Neuron (in vitro differentiated cells): ENCODE measurements around the gene ZBTB44.

Experiments used
- H2AFZ ChIP-seq: one replicate; pipeline ENCODE4 v1.6.1; 2013; ENCODE audit warnings: low read depth, mild to moderate bottlenecking, inconsistent platforms, low read length, moderate library complexity
- H3K27me3 ChIP-seq: one replicate; pipeline ENCODE4 v1.6.1; 2013; ENCODE audit warnings: low read length; ENCODE audit not compliant: insufficient read depth
- H3K36me3 ChIP-seq: one replicate; pipeline ENCODE4 v1.6.1; 2013; ENCODE audit warnings: low read length; ENCODE audit not compliant: insufficient read depth
- H3K4me1 ChIP-seq: one replicate; pipeline ENCODE4 v1.6.1; 2013; ENCODE audit warnings: low read length; ENCODE audit not compliant: insufficient read depth
- H3K4me3 ChIP-seq: 2 replicates; pipeline ENCODE4 v1.5.1; 2013; ENCODE audit warnings: mild to moderate bottlenecking, low read length, moderate library complexity
- H3K9me3 ChIP-seq: one replicate; pipeline ENCODE4 v1.6.1; 2013; ENCODE audit warnings: low read length

ZBTB44 gene

DNA sequence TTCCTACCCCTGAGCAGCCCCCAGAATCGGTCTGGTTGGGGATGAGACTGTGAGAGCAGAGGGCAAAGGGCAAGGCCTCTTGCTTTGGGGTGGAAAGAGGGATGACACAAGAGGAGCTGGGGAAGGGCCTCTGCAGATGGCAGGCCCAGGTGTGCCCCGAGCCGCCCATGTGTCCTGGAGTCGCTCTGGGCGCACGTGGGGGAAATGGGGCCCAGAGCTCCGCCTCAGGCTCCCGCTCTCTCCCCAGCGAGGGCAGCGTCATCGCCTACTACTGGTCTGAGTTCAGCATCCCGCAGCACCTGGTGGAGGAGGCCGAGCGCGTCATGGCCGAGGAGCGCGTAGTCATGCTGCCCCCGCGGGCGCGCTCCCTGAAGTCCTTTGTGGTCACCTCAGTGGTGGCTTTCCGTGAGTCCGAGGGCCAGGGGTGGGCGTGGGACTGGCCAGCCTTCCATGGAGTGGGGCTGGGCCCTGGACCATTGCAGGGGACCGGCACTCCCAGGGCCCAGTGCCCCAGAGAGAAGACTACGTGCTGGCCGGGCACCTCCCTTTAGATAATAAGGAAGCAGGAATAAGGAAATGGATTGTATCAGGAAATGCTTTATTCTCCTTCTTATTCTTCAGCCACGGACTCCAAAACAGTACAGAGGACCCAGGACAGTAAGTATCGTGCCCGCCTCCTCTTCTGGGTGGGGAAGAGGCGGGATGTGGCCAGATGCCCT is 125.1 kb downstream of the ZBTB44 start:
- Histone ChIP-seq H3K4me3 (no peak overlapping the region), H3K4me1 (no peaks in the 10 kb centered on the region), H2AFZ (no peak overlapping the region), H3K36me3 (no peaks in the 10 kb centered on the region), H3K9me3 (no peaks in the 10 kb centered on the region), H3K27me3 (no peaks in the 10 kb centered on the region)

DNA sequence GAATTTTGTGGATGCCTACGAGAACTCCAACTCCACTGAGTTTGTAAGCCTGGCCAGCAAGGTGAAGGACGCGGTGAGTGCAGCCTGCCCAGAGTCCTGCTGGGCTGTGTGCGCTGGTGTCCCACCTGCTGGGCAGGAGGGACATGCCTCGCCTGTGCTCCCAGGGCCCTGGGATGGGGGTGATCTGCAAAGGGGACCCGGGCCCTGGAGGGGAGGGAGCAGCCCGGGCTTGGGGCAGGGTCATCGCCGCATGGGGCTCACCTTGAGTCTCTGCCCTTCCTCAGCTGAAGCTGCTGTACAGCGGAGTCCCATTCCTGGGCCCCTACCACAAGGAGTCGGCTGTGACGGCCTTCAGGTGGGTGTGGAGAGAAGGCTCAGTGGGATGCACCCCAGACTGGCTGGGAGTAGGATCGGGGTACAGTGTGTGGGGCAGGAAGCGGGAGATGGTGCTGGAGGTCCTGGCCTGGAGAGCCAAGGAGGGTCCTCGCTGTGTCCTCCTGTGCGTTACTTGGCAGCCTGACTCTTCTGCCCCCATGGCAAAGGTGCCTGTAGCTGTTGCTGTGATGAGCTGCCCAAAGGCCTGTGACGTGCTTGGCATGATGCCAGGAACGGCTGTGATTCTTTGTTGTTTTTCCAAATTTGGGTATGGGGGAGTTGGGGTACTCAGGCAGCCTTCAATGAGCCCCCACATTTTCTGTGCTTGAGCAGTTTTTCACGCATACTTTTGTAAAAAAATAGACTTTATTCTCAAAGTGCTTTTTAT is 126.0 kb downstream of the ZBTB44 start:
- H2AFZ ChIP-seq: no peak overlapping the region
- no peaks in the 10 kb centered on the region for H3K27me3 ChIP-seq
- H3K9me3 ChIP-seq: no peaks in the 10 kb centered on the region
- H3K4me3 ChIP-seq: no peak overlapping the region
- no peaks in the 10 kb centered on the region for H3K36me3 ChIP-seq
- H3K4me1 ChIP-seq: no peaks in the 10 kb centered on the region

- no peaks in the 10 kb centered on the region for H3K9me3 ChIP-seq
- no peaks in the 10 kb centered on the region for H3K4me1 ChIP-seq
- H3K36me3 ChIP-seq: no peaks in the 10 kb centered on the region
- no peak overlapping the region for H3K4me3 ChIP-seq
- H2AFZ ChIP-seq: no peak overlapping the region
- H3K27me3 ChIP-seq: no peaks in the 10 kb centered on the region
These were observed 126.7 kb downstream of the ZBTB44 start for GRCh38 chr11:130188047-130188446.

- H3K4me3 ChIP-seq: no peak overlapping the region
- H3K27me3 ChIP-seq: no peaks in the 10 kb centered on the region
- no peak overlapping the region for H2AFZ ChIP-seq
These were observed 127.6 kb downstream of the ZBTB44 start for GRCh38 chr11:130187096-130187495.

DNA sequence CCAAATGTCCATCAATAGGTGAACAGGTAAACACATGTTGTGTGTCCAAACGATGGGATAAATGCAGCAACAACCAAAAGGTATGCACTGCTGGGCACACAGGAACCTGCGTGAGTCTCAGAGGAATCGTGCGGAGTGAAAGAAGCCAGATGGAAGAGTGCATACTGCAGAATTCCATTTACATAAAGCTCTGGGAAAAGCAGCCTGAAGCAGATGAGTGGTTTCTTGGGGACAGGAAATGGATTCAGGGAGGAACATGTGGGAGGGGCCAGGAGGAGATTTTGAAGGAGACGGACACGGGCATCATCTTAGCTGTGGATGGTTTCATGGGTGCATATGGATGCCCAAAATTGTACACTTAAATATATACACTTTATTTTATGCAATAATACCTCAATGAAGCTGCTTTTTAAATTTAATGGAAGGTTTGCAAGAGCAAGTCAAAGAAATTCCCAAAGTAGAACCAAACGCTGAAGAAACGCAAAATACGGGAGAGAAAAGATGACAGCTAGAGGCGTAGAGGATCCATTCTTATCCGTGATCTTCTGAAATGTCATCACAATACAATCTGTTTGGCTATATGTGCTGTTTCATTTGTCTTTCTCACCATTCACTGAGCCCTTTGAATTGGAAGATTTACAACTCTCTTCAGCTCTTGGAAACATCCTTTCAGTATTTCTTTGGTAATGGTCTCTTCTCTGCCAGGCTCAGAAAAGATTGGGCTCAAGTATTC is 130.7 kb downstream of the ZBTB44 start:
- H3K27me3 ChIP-seq: no peaks in the 10 kb centered on the region
- H3K9me3 ChIP-seq: no peaks in the 10 kb centered on the region
- no peak overlapping the region for H3K4me3 ChIP-seq
- H3K36me3 ChIP-seq: no peaks in the 10 kb centered on the region
- H3K4me1 ChIP-seq: no peaks in the 10 kb centered on the region
- no peak overlapping the region for H2AFZ ChIP-seq

More at GRCh38 chr11:130187096-130187495, 127.6 kb downstream of the ZBTB44 start:
- Histone ChIP-seq H3K36me3 (no peaks in the 10 kb centered on the region), H3K4me1 (no peaks in the 10 kb centered on the region), H3K9me3 (no peaks in the 10 kb centered on the region)

DNA sequence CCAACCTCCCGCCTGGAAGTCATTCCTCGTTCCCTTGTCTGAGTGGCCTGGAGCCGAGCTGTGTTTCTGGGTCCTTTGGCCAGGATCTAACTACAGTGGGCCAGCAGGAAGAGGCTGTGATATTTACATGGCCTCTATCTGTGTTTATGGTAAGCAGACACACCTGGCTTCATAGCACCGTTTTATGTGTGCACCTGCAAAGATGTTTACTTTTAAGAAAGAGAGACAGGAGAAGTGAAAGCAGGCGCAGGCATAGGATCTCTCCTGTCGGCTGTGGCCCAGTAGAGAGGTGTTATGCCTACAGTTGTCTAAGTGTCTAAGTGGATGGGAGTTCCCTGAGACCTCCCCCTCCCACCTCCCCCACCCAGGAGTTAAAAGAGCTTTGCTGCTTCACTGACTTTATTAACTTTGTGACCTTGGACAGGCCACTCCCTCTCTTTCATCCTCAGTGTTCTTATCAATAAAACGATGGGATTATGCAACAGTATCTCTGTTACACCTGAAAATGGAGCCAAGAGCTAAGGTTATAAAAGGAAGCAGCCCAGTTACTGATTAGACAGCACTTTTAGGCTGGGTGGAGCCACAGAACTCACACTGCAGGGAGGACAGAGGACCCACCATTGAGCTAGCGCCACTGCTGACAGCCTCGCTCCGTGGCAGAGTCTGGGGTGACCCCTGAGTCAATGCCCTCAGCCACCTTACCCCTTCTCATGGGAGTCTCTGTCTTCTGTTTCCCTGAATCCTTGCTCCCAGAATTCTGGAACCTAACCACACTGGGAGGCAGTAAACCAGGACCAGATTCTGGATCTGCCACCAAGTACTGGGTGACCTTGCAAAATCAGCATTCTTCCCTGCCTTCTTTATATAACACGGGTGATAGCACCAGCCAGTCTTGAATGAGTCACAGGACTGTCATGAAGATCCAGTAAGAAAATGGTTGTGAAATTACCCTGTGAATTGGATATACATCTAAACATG is 133.1 kb downstream of the ZBTB44 start:
- no peaks in the 10 kb centered on the region for H3K27me3 ChIP-seq
- no peaks in the 10 kb centered on the region for H3K9me3 ChIP-seq
- no peaks in the 10 kb centered on the region for H3K4me1 ChIP-seq
- H3K36me3 ChIP-seq: no peaks in the 10 kb centered on the region
- H2AFZ ChIP-seq: no peak overlapping the region
- H3K4me3 ChIP-seq: no peak overlapping the region

GRCh38 chr11:130180896-130181294 is 133.8 kb downstream of the ZBTB44 start:
- Histone ChIP-seq H3K36me3 (no peaks in the 10 kb centered on the region), H2AFZ (no peak overlapping the region), H3K4me3 (no peak overlapping the region), H3K9me3 (no peaks in the 10 kb centered on the region), H3K4me1 (no peaks in the 10 kb centered on the region), H3K27me3 (no peaks in the 10 kb centered on the region)

DNA sequence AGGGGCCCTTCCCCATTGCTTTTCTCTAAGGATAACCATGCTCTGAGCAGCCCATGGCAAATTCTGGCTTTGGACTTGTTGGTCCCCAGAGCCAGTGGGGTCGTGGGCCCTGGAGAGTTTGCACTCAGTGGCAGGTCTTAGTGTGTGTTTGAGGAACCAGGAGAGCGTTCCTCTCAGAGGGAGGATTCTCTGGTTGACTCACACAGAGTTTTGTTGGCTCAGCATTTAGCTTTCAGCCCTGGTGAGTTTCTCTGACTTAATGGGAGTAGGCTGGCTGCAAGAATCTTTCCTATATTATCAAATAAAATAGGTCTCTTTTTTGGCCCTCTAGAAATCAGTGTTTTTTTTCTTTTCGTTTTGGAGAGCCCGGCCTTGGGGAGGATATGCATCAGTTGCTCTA is 134.2 kb downstream of the ZBTB44 start:
- no peak overlapping the region for H3K4me3 ChIP-seq
- H2AFZ ChIP-seq: no peak overlapping the region
- no peaks in the 10 kb centered on the region for H3K4me1 ChIP-seq
- H3K36me3 ChIP-seq: no peaks in the 10 kb centered on the region
- H3K27me3 ChIP-seq: no peaks in the 10 kb centered on the region
- no peaks in the 10 kb centered on the region for H3K9me3 ChIP-seq

DNA sequence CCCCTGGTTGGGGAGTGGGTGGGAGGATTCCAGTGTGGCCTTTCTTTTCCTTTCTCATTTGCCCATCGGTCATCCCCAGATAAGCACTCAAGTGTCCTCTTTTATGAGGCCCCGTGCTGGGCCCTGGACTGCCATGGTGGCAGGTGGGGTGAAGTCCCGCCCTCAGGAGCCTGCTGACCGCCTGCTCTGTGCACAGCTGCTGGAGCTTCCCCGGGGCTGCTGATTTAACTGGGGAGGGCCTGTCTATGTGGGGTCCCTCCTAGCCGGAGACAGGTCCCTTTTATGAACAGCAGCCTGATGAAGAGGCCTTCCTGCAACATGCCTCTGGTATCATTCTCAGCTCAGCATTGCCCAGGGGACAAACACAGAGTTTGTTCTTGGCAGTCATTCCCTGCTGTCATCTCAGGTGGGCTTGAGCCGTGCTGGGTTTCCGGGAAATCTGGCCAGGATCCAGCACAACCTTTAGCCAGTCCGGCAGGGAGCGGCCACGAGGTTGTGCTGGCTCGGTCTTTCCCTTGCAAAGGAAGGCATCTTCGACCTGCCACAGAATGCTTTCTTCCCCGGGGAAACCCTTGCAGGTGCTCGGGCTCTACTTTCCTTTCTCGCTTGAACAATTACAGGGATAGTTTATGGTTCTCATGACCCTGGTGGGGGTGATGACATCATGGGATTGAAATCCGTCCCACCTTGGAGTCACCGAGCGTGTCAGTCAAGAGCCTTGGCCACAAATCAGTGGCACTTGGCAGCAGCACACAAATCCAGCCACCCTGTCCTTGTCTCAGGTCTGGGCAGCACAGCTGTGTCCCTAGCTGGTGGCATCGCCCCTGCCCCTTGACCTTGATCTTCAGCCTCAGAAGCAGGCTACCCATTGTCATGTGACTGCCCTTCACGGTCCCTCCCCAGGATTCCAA is 135.1 kb downstream of the ZBTB44 start:
- no peaks in the 10 kb centered on the region for H3K4me1 ChIP-seq
- no peaks in the 10 kb centered on the region for H3K36me3 ChIP-seq
- no peak overlapping the region for H2AFZ ChIP-seq
- no peaks in the 10 kb centered on the region for H3K27me3 ChIP-seq
- H3K4me3 ChIP-seq: no peak overlapping the region
- no peaks in the 10 kb centered on the region for H3K9me3 ChIP-seq

GRCh38 chr11:130178441-130179339 is 136.0 kb downstream of the ZBTB44 start:
- no peaks in the 10 kb centered on the region for H3K4me1 ChIP-seq
- no peaks in the 10 kb centered on the region for H3K27me3 ChIP-seq
- no peaks in the 10 kb centered on the region for H3K9me3 ChIP-seq
- H3K4me3 ChIP-seq: no peak overlapping the region
- H2AFZ ChIP-seq: no peak overlapping the region
- H3K36me3 ChIP-seq: no peaks in the 10 kb centered on the region

GRCh38 chr11:130177782-130178181 is 136.9 kb downstream of the ZBTB44 start:
- H3K4me1 ChIP-seq: no peaks in the 10 kb centered on the region
- H3K27me3 ChIP-seq: no peaks in the 10 kb centered on the region

More at GRCh38 chr11:130177782-130178181, 136.9 kb downstream of the ZBTB44 start:
- H3K36me3 ChIP-seq: no peaks in the 10 kb centered on the region
- no peak overlapping the region for H3K4me3 ChIP-seq
- H3K9me3 ChIP-seq: no peaks in the 10 kb centered on the region
- no peak overlapping the region for H2AFZ ChIP-seq
